Measurements from ENCODE around the gene C11orf71.

- TF ChIP-seq, protein P1, sequence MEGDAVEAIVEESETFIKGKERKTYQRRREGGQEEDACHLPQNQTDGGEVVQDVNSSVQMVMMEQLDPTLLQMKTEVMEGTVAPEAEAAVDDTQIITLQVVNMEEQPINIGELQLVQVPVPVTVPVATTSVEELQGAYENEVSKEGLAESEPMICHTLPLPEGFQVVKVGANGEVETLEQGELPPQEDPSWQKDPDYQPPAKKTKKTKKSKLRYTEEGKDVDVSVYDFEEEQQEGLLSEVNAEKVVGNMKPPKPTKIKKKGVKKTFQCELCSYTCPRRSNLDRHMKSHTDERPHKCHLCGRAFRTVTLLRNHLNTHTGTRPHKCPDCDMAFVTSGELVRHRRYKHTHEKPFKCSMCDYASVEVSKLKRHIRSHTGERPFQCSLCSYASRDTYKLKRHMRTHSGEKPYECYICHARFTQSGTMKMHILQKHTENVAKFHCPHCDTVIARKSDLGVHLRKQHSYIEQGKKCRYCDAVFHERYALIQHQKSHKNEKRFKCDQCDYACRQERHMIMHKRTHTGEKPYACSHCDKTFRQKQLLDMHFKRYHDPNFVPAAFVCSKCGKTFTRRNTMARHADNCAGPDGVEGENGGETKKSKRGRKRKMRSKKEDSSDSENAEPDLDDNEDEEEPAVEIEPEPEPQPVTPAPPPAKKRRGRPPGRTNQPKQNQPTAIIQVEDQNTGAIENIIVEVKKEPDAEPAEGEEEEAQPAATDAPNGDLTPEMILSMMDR (conservative IDR thresholded peaks at IDR 0.05) = no peak
- TF ChIP-seq EZH2 (IDR thresholded peaks at IDR 0.05; ENCODE audit: low read depth) = no peak
Measured at GRCh38 chr11:114362326-114362725, 38.0 kb downstream of the C11orf71 start.
